Type B pancreatic cell (in vitro differentiated cells): ENCODE results near the gene ADAMTSL3. TPM values are rescaled to one million over a fixed set of nuclear protein-coding genes. Genes with fewer than 3 reads are reported as not detected.

Experiments
- DNase-seq: peaks from one replicate; pipeline ENCODE4 v3.0.0; 2021; ENCODE audit warnings: mixed read lengths; ENCODE audit not compliant: unreplicated experiment; ENCODE audit errors: extremely low spot score
- H3K27ac Mint-ChIP-seq: 2 replicates; pipeline ENCODE4 v1.8.0; 2021; ENCODE audit warnings: mild to moderate bottlenecking, mixed read lengths
- H3K27me3 Mint-ChIP-seq: 2 replicates; pipeline ENCODE4 v1.8.0; 2021; ENCODE audit warnings: mixed read lengths
- H3K36me3 Mint-ChIP-seq: 2 replicates; pipeline ENCODE4 v1.8.0; 2021; ENCODE audit warnings: mixed read lengths
- H3K4me1 Mint-ChIP-seq: one replicate; pipeline ENCODE4 v1.8.0; 2021; ENCODE audit warnings: mixed read lengths; ENCODE audit not compliant: unreplicated experiment
- H3K4me3 Mint-ChIP-seq: 2 replicates; pipeline ENCODE4 v1.8.0; 2021; ENCODE audit warnings: mild to moderate bottlenecking, mixed read lengths
- H3K9me3 Mint-ChIP-seq: 2 replicates; pipeline ENCODE4 v1.8.0; 2021; ENCODE audit warnings: mixed read lengths
- CTCF ChIP-seq: fragments of 200-600 bp; sonication (generic); conservative IDR thresholded peaks from 2 replicates; pipeline ENCODE4 v1.5.0; 2021; ENCODE audit warnings: antibody characterized with exemption, mild to moderate bottlenecking
- total RNA-seq: library from RNA; stranded (reverse); gene quantifications from 2 replicates; pipeline ENCODE4 v1.2.1, GENCODE V29; 2021; ENCODE audit warnings: low replicate concordance

Gene ADAMTSL3
- total RNA-seq, 1 donor from 2014 or later: 1.9 TPM

- no peak overlapping the region for H3K4me3 Mint-ChIP-seq
- no peak for TF ChIP-seq CTCF
- DNase-seq: no peak
- peaks cover 14% of the 10 kb centered on the region for H3K27me3 Mint-ChIP-seq
- no peak overlapping the region for H3K27ac Mint-ChIP-seq
- no peaks in the 10 kb centered on the region for H3K36me3 Mint-ChIP-seq
- no peaks in the 10 kb centered on the region for H3K4me1 Mint-ChIP-seq
- H3K9me3 Mint-ChIP-seq: no peaks in the 10 kb centered on the region
Observed at GRCh38 chr15:84006421-84006820, 352.5 kb downstream of the ADAMTSL3 start.

- Mint-ChIP-seq H3K4me3 (no peak overlapping the region), H3K27me3 (peaks cover 13% of the 10 kb centered on the region), H3K27ac (no peak overlapping the region), H3K9me3 (no peaks in the 10 kb centered on the region), H3K4me1 (no peaks in the 10 kb centered on the region), H3K36me3 (no peaks in the 10 kb centered on the region)
- DNase-seq: no peak
- TF ChIP-seq CTCF: no peak
Observed at GRCh38 chr15:84009616-84010015, 355.7 kb downstream of the ADAMTSL3 start.

GRCh38 chr15:84010246-84010645 is 356.3 kb downstream of the ADAMTSL3 start:
- Mint-ChIP-seq H3K27me3 (peaks cover 10% of the 10 kb centered on the region), H3K36me3 (no peaks in the 10 kb centered on the region), H3K4me1 (no peaks in the 10 kb centered on the region), H3K4me3 (no peak overlapping the region), H3K9me3 (no peaks in the 10 kb centered on the region), H3K27ac (no peak overlapping the region)
- TF ChIP-seq CTCF: no peak
- DNase-seq: no peak

- H3K36me3 Mint-ChIP-seq: no peaks in the 10 kb centered on the region
- no peak overlapping the region for H3K27ac Mint-ChIP-seq
- no peak for DNase-seq
- no peaks in the 10 kb centered on the region for H3K4me1 Mint-ChIP-seq
- TF ChIP-seq CTCF: no peak
- no peaks in the 10 kb centered on the region for H3K9me3 Mint-ChIP-seq
- H3K4me3 Mint-ChIP-seq: no peak overlapping the region
- H3K27me3 Mint-ChIP-seq: peaks cover 7% of the 10 kb centered on the region
Observed at GRCh38 chr15:84016371-84016770, 362.4 kb downstream of the ADAMTSL3 start.

- TF ChIP-seq CTCF: no peak
- no peak overlapping the region for H3K4me3 Mint-ChIP-seq
Observed at GRCh38 chr15:84022516-84022915, 368.6 kb downstream of the ADAMTSL3 start.

GRCh38 chr15:84023636-84024035 is 369.7 kb downstream of the ADAMTSL3 start:
- Mint-ChIP-seq H3K27me3 (peaks cover 21% of the 10 kb centered on the region), H3K27ac (no peak overlapping the region), H3K4me1 (no peaks in the 10 kb centered on the region), H3K9me3 (no peaks in the 10 kb centered on the region), H3K4me3 (no peak overlapping the region), H3K36me3 (no peaks in the 10 kb centered on the region)
- DNase-seq: no peak
- TF ChIP-seq CTCF: peak; percentile 71

More at GRCh38 chr15:84022516-84022915, 368.6 kb downstream of the ADAMTSL3 start:
- H3K9me3 Mint-ChIP-seq: no peaks in the 10 kb centered on the region
- no peak for DNase-seq
- no peaks in the 10 kb centered on the region for H3K36me3 Mint-ChIP-seq
- no peaks in the 10 kb centered on the region for H3K4me1 Mint-ChIP-seq
- H3K27me3 Mint-ChIP-seq: peaks cover 18% of the 10 kb centered on the region
- H3K27ac Mint-ChIP-seq: no peak overlapping the region
